ENCODE measurements around the gene AP2A2.
"Not testable (repeated sequence)": the region's sequence is repeated elsewhere in the genome, so short reads cannot be mapped to it uniquely, and the experiment has no call there.

Gene AP2A2

GRCh38 chr11:971092-971690 lies 45.5 kb downstream of the AP2A2 start:
- Histone ChIP-seq H3K27ac (ENCODE audit: insufficient read depth in 1 of 2, low read depth in 1 of 2, low read length in 2 of 2, poor library complexity in 1 of 2, severe bottlenecking in 2 of 2) (no peak overlapping the region), H3K4me1 (ENCODE audit: control extremely low read depth in 1 of 4, control insufficient read depth in 4 of 4, insufficient read depth in 4 of 4, low read length in 3 of 4) (peaks cover 0 to 49% (median 30%) of the 10 kb centered on the region in 4 experiments), H3K4me3 (ENCODE audit: control insufficient read depth in 1 of 7, extremely low read depth in 1 of 7, insufficient read depth in 4 of 7, low read depth in 2 of 7, low read length in 6 of 7) (peak overlapping the region in 1 of 7 experiments; percentile 33), H3K36me3 (ENCODE audit: control insufficient read depth in 4 of 4, insufficient read depth in 4 of 4, low read length in 3 of 4) (peaks cover 4 to 46% (median 23%) of the 10 kb centered on the region in 4 experiments), H3K27me3 (replicated peaks in 2 of 5; ENCODE audit: control insufficient read depth in 4 of 5, insufficient read depth in 5 of 5, low read length in 4 of 5) (no peaks in the 10 kb centered on the region), H3K9me3 (ENCODE audit: control extremely low read depth in 1 of 5, control insufficient read depth in 4 of 5, insufficient read depth in 2 of 5, low read depth in 1 of 5, low read length in 4 of 5) (no peaks in the 10 kb centered on the region)
- ChIA-PET CTCF (interaction anchor here (0.9 kb wide), 1 partner anchor 34 kb away, joined by 4 read pairs; no protein-coding TSS in a partner anchor), POLR2A (interaction anchor here (0.9 kb wide), 1 partner anchor 16 kb away, joined by 3 read pairs; no protein-coding TSS in a partner anchor)
- whole genome bisulfite sequencing (ENCODE audit: insufficient coverage), result 83% methylated on average over 9 of the region's 12 CpGs
- DNase-seq, result peak in 1 of 3 donors; percentile 25

GRCh38 chr11:971731-972365 lies 46.2 kb downstream of the AP2A2 start:
- no peak overlapping the region for H3K4me3 ChIP-seq (ENCODE audit: control insufficient read depth in 1 of 7, extremely low read depth in 1 of 7, insufficient read depth in 4 of 7, low read depth in 2 of 7, low read length in 6 of 7)
- ChIA-PET CTCF (interaction anchor here (0.9 to 1.5 kb wide), 3 partner anchors 10 to 79 kb away, joined by 3 to 4 read pairs (median 4); no protein-coding TSS in a partner anchor), POLR2A (no interaction called here)
- H3K4me1 ChIP-seq (ENCODE audit: control extremely low read depth in 1 of 4, control insufficient read depth in 4 of 4, insufficient read depth in 4 of 4, low read length in 3 of 4), result peaks cover 0 to 55% (median 36%) of the 10 kb centered on the region in 4 experiments
- H3K27me3 ChIP-seq (replicated peaks in 2 of 5; ENCODE audit: control insufficient read depth in 4 of 5, insufficient read depth in 5 of 5, low read length in 4 of 5), result no peaks in the 10 kb centered on the region
- DNase-seq, result no peak
- H3K9me3 ChIP-seq (ENCODE audit: control extremely low read depth in 1 of 5, control insufficient read depth in 4 of 5, insufficient read depth in 2 of 5, low read depth in 1 of 5, low read length in 4 of 5), result no peaks in the 10 kb centered on the region
- WGBS (ENCODE audit: insufficient coverage), result 95% methylated on average over 24 of the region's 31 CpGs
- H3K27ac ChIP-seq (ENCODE audit: insufficient read depth in 1 of 2, low read depth in 1 of 2, low read length in 2 of 2, poor library complexity in 1 of 2, severe bottlenecking in 2 of 2), result no peak overlapping the region
- H3K36me3 ChIP-seq (ENCODE audit: control insufficient read depth in 4 of 4, insufficient read depth in 4 of 4, low read length in 3 of 4), result peaks cover 4 to 49% (median 24%) of the 10 kb centered on the region in 4 experiments

DNA sequence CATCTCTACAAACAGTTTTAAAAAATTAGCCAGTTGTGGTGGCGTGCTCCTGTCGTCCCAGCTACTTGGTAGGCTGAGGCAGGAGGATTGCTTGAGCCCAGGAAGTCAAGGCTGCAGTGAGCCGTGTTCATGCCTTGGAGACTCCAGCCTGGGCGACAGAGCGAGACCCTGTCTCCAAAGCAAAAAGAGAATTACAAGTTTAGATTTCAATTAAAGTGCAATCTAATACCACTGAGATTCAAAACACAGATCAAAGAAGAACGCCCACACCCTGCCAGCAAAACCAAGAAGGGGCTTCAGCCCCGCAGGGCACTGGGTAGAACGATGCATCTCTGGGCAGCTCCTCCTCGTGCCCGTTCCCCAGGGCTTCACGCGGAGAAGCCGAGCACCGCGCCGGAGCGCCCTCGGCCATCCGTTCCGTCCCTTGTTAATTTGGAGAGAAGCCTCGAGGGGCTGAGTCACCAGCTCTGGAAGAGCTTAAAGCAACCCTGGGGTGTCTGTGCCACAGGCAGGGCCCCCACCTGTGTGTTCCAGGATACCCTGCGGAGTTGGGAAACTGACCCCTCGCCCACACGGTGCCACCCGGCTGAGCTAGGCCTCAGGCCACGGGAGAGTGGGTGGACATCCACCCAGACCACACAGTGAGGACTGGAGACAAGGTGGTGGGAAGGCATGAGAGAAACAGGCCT lies 47.0 kb downstream of the AP2A2 start:
- H3K4me1 ChIP-seq (ENCODE audit: control extremely low read depth in 1 of 4, control insufficient read depth in 4 of 4, insufficient read depth in 4 of 4, low read length in 3 of 4), result peaks cover 0 to 58% (median 37%) of the 10 kb centered on the region in 4 experiments
- WGBS (ENCODE audit: insufficient coverage), result 97% methylated on average over 25 of the region's 26 CpGs
- ChIA-PET POLR2A (no interaction called here), CTCF (interaction anchor here (1.2 to 1.5 kb wide), 2 partner anchors 9 to 78 kb away, joined by 3 to 4 read pairs; no protein-coding TSS in a partner anchor)
- H3K27ac ChIP-seq (ENCODE audit: insufficient read depth in 1 of 2, low read depth in 1 of 2, low read length in 2 of 2, poor library complexity in 1 of 2, severe bottlenecking in 2 of 2), result no peak overlapping the region
- no peak for DNase-seq
- no peaks in the 10 kb centered on the region for H3K9me3 ChIP-seq (ENCODE audit: control extremely low read depth in 1 of 5, control insufficient read depth in 4 of 5, insufficient read depth in 2 of 5, low read depth in 1 of 5, low read length in 4 of 5)
- H3K27me3 ChIP-seq (replicated peaks in 2 of 5; ENCODE audit: control insufficient read depth in 4 of 5, insufficient read depth in 5 of 5, low read length in 4 of 5), result no peaks in the 10 kb centered on the region
- H3K4me3 ChIP-seq (ENCODE audit: control insufficient read depth in 1 of 7, extremely low read depth in 1 of 7, insufficient read depth in 4 of 7, low read depth in 2 of 7, low read length in 6 of 7), result no peak overlapping the region
- peaks cover 4 to 57% (median 29%) of the 10 kb centered on the region in 4 experiments for H3K36me3 ChIP-seq (ENCODE audit: control insufficient read depth in 4 of 4, insufficient read depth in 4 of 4, low read length in 3 of 4)

DNA sequence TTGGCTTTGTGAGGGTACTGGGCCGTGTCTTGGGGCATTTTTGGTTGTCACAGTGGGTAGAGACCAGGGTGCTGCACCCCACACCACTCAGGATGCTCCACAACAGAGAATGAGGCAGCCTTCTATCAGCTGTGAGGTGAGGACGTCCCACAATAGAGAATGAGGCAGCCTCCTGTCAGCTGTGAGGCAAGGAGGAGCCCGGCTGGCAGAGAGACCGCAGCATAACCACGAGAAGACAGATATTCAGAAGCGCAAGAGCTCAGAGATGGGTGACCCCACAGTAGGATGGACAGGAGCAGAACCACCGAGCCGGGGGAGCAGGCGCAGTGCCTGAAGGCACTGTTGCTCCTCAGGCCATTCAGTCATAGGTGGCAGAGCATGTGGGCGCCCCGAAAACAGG lies 47.6 kb downstream of the AP2A2 start:
- peaks cover 4 to 63% (median 31%) of the 10 kb centered on the region in 4 experiments for H3K36me3 ChIP-seq (ENCODE audit: control insufficient read depth in 4 of 4, insufficient read depth in 4 of 4, low read length in 3 of 4)

GRCh38 chr11:975376-975775 lies 49.7 kb downstream of the AP2A2 start:
- Histone ChIP-seq H3K36me3 (ENCODE audit: control insufficient read depth in 4 of 4, insufficient read depth in 4 of 4, low read length in 3 of 4) (peaks cover 4 to 67% (median 38%) of the 10 kb centered on the region in 4 experiments), H3K4me1 (ENCODE audit: control extremely low read depth in 1 of 4, control insufficient read depth in 4 of 4, insufficient read depth in 4 of 4, low read length in 3 of 4) (peaks cover 0 to 32% (median 23%) of the 10 kb centered on the region in 4 experiments)
- WGBS (ENCODE audit: insufficient coverage), result 96% methylated on average over 34 of the region's 41 CpGs
- H3K27me3 ChIP-seq (replicated peaks in 2 of 5; ENCODE audit: control insufficient read depth in 4 of 5, insufficient read depth in 5 of 5, low read length in 4 of 5); H3K4me3 ChIP-seq (ENCODE audit: control insufficient read depth in 1 of 7, extremely low read depth in 1 of 7, insufficient read depth in 4 of 7, low read depth in 2 of 7, low read length in 6 of 7); DNase-seq; H3K9me3 ChIP-seq (ENCODE audit: control extremely low read depth in 1 of 5, control insufficient read depth in 4 of 5, insufficient read depth in 2 of 5, low read depth in 1 of 5, low read length in 4 of 5); H3K27ac ChIP-seq (ENCODE audit: insufficient read depth in 1 of 2, low read depth in 1 of 2, low read length in 2 of 2, poor library complexity in 1 of 2, severe bottlenecking in 2 of 2); POLR2A ChIA-PET: not testable (repeated sequence)
- CTCF ChIA-PET, result interaction anchor here (1.0 to 5.2 kb wide), 5 partner anchors 10 to 135 kb away, joined by 3 to 29 read pairs (median 4); no protein-coding TSS in a partner anchor

More for the DNA sequence above, 47.6 kb downstream of the AP2A2 start:
- WGBS (ENCODE audit: insufficient coverage), result 93% methylated on average over 11 of the region's 11 CpGs
- no peak overlapping the region for H3K27ac ChIP-seq (ENCODE audit: insufficient read depth in 1 of 2, low read depth in 1 of 2, low read length in 2 of 2, poor library complexity in 1 of 2, severe bottlenecking in 2 of 2)
- peaks cover 0 to 53% (median 37%) of the 10 kb centered on the region in 4 experiments for H3K4me1 ChIP-seq (ENCODE audit: control extremely low read depth in 1 of 4, control insufficient read depth in 4 of 4, insufficient read depth in 4 of 4, low read length in 3 of 4)
- no peaks in the 10 kb centered on the region for H3K9me3 ChIP-seq (ENCODE audit: control extremely low read depth in 1 of 5, control insufficient read depth in 4 of 5, insufficient read depth in 2 of 5, low read depth in 1 of 5, low read length in 4 of 5)
- H3K4me3 ChIP-seq (ENCODE audit: control insufficient read depth in 1 of 7, extremely low read depth in 1 of 7, insufficient read depth in 4 of 7, low read depth in 2 of 7, low read length in 6 of 7), result no peak overlapping the region
- H3K27me3 ChIP-seq (replicated peaks in 2 of 5; ENCODE audit: control insufficient read depth in 4 of 5, insufficient read depth in 5 of 5, low read length in 4 of 5), result no peaks in the 10 kb centered on the region
- DNase-seq, result no peak
- ChIA-PET POLR2A (no interaction called here), CTCF (interaction anchor here (1.5 kb wide), 1 partner anchor 78 kb away, joined by 4 read pairs; no protein-coding TSS in a partner anchor)

DNA sequence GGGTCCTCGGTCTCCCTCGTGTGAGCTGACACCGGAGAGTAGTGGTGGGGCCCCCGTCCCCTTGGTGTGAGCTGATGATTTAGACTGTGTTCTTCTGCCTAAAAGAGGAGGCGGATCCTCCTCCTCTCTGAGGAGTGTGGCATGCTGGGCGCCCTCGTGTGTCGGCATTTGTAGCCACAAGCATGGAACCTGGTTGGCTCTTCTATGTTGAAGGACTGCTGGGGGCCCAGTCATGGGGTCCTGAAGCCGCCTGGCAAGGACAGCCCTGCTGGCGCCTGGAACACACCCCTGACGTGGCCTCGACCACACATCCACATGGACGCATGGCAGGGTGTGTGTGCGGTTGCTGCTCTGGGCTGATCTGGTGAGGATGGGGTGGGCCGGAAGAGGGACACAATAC lies 50.2 kb downstream of the AP2A2 start:
- H3K27me3 ChIP-seq (replicated peaks in 2 of 5; ENCODE audit: control insufficient read depth in 4 of 5, insufficient read depth in 5 of 5, low read length in 4 of 5), result no peaks in the 10 kb centered on the region
- H3K9me3 ChIP-seq (ENCODE audit: control extremely low read depth in 1 of 5, control insufficient read depth in 4 of 5, insufficient read depth in 2 of 5, low read depth in 1 of 5, low read length in 4 of 5), result no peaks in the 10 kb centered on the region
- peak; percentile 61 to 81 (median 78) for DNase-seq
- peaks cover 0 to 28% (median 19%) of the 10 kb centered on the region in 4 experiments for H3K4me1 ChIP-seq (ENCODE audit: control extremely low read depth in 1 of 4, control insufficient read depth in 4 of 4, insufficient read depth in 4 of 4, low read length in 3 of 4)
- 83% methylated on average over 14 of the region's 15 CpGs for WGBS (ENCODE audit: insufficient coverage)
- H3K27ac ChIP-seq (ENCODE audit: insufficient read depth in 1 of 2, low read depth in 1 of 2, low read length in 2 of 2, poor library complexity in 1 of 2, severe bottlenecking in 2 of 2), result no peak overlapping the region
- ChIA-PET POLR2A (no interaction called here), CTCF (interaction anchor here (0.7 to 5.2 kb wide), 9 partner anchors 9 to 135 kb away, joined by 3 to 29 read pairs (median 3); no protein-coding TSS in a partner anchor)
- H3K36me3 ChIP-seq (ENCODE audit: control insufficient read depth in 4 of 4, insufficient read depth in 4 of 4, low read length in 3 of 4), result peaks cover 4 to 65% (median 40%) of the 10 kb centered on the region in 4 experiments
- no peak overlapping the region for H3K4me3 ChIP-seq (ENCODE audit: control insufficient read depth in 1 of 7, extremely low read depth in 1 of 7, insufficient read depth in 4 of 7, low read depth in 2 of 7, low read length in 6 of 7)

Measured in common myeloid progenitor, CD34-positive (primary cell).